ENCODE results near the gene PRR23C. TPM values are rescaled to one million over a fixed set of nuclear protein-coding genes. Genes with fewer than 3 reads are reported as not detected.
A peak's percentile ranks its signal among the peaks of the same experiment; 100 is the strongest.
"Not testable (repeated sequence)": the region's sequence is repeated elsewhere in the genome, so short reads cannot be mapped to it uniquely, and the experiment has no call there.

Gene PRR23C
- polyA plus RNA-seq (ENCODE audit: insufficient read length in 4 of 4), result under 1 TPM in 1 of 4 donors, not detected in 3; 0.12 TPM

DNA sequence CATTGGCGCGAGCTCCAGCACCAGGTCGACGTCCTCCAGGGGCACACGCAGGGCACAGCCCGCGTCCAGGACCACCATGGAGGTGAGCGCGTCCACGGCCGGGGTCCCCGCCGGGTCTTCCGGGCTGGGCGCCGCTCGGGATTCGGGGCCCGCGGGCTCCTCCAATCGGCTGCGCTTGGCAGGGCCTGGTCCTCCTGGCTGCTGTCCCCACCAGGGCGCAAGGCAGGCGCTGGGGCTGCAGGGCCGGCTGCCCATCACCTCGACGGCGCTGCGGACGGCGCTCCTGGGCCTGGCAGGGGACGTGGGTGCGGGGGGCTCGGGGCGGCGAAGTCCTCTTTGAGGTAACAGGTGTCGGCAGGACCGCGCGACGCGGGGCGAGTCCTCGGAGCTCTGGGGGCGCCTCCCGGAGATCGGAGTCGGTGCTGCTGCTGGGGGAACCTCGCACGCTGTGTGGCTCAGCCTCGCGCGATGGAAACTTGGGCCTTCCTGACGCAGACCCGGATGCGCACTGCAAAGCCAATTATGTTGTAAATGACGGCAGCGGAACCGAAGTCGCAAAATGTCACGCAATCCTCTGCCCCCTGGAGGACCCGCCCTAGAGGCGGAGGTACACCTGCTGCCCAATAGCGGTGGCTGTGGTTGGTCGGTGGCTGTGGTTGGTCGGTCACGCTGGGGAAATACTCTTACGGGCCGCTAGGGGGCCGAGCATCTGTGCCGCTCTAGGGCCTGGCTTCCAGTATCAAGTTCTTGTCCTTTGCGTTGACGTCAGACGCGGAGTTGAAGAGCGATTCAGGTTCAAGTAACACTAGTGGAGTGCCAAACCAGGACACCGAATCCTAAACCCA, at the start of gene PRR23C:
TSS of gene PRR23C (minus strand) at position 527 of the 845 bp plus-strand sequence. CDS start at position 255, 272 bp downstream.
- no peak for DNase-seq (ENCODE audit: low read depth in 4 of 4, low spot score in 3 of 4)

DNA sequence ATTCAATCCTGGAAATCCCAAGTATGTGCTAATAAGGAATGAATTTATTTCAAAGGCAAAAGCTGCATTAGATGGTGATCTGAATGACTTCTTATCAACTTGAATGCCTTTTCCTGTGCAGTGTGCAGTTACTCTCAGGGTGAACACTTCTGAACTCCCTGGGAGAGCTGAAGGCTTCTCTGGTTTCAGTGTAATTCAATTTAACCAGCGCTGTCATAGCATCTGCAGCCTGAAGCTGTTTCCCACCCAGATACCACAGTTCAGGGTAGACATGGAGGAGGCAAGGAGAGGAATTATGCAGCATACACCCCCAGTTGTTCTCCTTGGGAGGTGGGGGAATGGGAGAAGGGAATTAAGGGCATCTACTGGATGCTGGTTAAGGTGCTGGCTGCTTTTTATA, 49.1 kb upstream of the PRR23C start:
- DNase-seq (ENCODE audit: low read depth in 4 of 4, low spot score in 3 of 4), result peak in 1 of 4 donors; percentile 14

GRCh38 chr3:139088462-139089324, 44.0 kb upstream of the PRR23C start:
- no peak for DNase-seq (ENCODE audit: low read depth in 4 of 4, low spot score in 3 of 4)

- no peak for DNase-seq (ENCODE audit: low read depth in 4 of 4, low spot score in 3 of 4)
Observed at GRCh38 chr3:139087621-139088020, 42.9 kb upstream of the PRR23C start.

GRCh38 chr3:139084176-139084575, 39.5 kb upstream of the PRR23C start:
- DNase-seq (ENCODE audit: low read depth in 4 of 4, low spot score in 3 of 4), result no peak

GRCh38 chr3:139074565-139075115, 29.9 kb upstream of the PRR23C start:
- DNase-seq (ENCODE audit: low read depth in 4 of 4, low spot score in 3 of 4), result no peak

DNA sequence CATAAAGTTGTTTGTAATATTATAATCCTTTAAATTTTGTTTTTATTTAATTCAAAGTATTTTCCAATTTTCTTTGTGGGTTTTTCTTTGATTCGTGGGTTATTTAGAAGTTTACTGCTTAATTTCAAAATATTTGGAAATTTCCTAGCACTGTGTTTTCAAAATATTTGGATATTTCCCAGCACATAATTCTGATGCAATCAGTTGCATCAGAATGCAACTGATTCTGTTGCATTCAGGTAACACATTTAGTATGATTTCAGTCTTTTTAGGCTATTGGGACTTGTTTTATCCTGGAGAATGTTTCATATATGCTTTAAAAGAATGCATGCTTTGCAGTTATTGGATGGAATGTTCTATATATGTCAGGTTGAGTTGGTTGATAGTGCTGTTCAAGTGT, 18.2 kb upstream of the PRR23C start:
- no peak for DNase-seq (ENCODE audit: low read depth in 4 of 4, low spot score in 3 of 4)

DNA sequence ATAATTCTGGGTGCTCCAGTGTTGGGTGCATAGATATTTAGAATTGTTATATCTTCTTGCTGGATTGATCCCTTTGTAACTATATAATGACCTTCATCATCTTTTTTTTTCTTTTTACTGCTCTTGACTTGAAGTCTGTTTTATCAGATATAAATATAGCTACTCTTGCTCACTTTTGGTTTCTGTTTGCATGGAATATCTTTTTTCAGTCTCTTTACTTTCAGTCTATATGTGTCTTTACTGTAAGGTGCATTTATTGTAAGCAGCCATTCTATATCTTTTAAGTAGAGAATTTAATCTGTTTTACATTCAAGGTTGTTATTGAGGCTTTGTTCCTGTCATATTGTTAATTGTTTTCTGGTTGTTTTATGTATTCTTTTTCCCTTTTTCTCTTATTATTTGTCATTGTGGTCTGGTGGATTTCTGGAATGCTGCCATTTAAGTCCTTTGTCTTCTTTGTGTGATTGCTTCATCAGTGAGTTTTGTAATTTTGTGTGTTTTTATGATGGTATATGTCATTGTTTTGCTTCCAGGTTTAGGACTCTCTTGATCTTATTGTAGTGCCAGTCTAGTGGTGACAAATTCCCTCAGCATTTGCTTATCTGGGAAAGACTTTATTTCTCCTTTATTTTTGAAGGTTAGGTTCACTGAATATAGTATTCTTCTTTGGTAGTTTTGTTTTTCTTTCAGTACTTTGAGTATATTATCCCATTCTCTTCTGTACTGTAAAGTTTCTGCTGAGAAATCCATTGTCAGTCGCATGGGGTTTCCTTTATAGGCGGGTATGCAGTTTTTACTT, 8.3 kb upstream of the PRR23C start:
- DNase-seq (ENCODE audit: low read depth in 4 of 4, low spot score in 3 of 4), result no peak

GRCh38 chr3:139043554-139044365, 932 bp downstream of the PRR23C start:
- no peak for DNase-seq (ENCODE audit: low read depth in 4 of 4, low spot score in 3 of 4)

DNA sequence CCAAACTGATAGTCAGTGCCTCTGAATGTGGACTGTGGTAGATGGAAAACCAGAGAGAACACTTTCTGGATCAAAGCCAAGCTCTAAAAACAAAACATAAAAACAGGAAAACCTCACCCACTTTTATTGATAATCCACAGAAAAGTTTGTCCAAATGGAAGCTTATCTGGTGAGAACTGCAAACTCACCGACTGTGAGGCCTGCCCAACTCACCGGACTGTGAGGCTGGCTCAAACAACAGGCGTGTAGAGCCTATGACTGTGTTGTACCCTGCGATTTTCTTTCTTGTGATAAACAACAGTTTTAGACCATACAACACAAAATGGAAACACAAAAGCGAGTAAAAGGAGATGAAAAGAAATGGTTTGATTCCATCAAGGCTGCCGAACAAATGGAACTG, 7.2 kb downstream of the PRR23C start:
- DNase-seq (ENCODE audit: low read depth in 4 of 4, low spot score in 3 of 4), result no peak

GRCh38 chr3:139032326-139033002, 12.2 kb downstream of the PRR23C start:
- no peak for DNase-seq (ENCODE audit: low read depth in 4 of 4, low spot score in 3 of 4)

DNA sequence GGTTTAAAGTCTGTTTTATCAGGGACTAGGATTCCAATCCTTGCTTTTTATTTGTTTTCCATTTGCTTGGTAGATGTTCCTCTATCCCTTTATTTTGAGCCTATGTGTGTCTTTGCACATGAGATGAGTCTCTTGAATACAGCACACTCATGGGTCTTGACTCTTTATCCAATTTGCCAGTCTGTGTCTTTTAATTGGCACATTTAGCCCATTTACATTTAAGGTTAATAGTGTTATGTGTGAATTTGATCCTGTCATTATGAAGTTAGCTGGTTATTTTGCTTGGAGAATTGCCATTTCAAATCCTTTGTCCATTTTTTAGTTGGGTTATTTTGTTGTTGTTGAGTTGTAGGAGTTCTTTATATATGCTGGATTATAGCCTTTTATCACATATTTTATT, 14.1 kb downstream of the PRR23C start:
- DNase-seq (ENCODE audit: low read depth in 4 of 4, low spot score in 3 of 4), result not testable (repeated sequence)

DNA sequence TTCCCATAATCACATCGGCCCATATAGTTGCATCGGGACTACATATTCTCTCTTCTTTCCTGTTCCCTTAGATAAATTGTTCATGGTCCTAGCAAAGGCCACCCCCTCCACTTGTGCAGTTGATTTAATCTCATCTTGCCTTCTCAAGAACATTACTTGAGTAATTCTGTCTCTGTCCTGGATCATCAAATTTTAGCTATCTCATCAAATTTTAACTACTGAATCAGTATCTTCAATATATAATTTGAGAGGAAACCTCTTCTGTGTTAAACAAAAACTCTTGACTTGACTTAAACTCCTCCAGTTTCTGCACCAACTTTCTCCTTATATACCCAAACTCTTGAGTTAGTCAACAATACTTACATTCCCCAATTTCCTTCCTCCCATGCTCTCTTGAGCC, 19.7 kb downstream of the PRR23C start:
- no peak for DNase-seq (ENCODE audit: low read depth in 4 of 4, low spot score in 3 of 4)

DNA sequence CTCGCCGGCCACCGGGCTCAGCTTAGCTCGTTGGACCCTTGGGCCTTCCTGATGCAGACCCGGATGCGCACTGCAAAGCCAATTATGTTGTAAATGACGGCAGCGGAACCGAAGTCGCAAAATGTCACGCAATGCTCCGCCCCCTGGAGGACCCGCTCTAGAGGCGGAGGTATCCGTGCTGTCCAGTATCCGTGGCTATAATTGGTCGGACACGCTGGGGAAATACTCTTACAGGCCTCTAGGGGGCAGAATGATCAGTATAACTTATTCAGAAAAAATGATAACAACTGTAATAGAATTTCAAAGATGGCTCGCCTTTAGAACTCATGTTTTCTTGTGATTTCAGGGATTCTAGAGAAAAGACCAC, 23.8 kb downstream of the PRR23C start, which contains the start of gene PRR23B:
TSS of gene PRR23B (minus strand) at position 59 of the 367 bp plus-strand sequence. CDS start 265 bp downstream, outside the sequence.
- DNase-seq (ENCODE audit: low read depth in 4 of 4, low spot score in 3 of 4), result no peak

DNA sequence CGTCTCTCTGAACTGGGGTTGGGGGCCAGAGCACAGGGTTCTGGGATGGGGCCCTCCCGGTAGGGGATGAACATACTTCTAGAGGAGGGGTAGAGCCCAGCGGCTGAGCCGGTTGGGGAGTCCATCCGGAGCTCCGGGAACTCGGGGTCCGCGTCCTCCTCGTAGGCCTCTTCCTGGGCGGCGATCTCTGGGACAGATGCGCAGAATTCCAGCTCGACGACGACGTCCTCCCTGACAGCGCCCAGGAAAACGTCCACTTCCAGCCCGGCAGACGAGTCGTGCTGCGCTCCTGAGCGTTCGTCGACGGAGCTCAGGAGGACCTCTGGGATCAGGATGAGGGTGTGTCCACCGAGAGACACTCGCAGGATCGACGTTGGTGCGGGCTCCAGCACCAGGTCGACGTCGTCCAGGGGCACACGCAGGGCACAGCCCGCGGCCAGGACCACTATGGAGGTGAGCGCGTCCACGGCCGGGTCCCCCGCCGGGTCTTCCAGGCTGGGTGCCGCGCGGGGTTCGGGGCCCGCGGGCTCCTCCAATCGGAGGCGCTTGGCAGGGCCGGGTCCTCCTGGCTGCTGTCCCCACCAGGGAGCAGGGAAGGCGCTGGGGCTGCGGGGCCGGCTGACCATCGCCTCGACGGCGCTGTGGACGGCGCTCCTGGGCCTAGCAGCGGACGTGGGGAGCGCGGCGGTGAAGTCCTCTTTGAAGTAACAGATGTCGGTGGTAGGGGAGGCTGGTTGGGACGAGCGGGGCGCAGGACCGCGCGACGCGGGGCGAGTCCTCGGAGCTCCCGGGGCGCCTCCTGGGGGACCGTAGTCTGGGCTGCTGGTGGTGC, 24.4 kb downstream of the PRR23C start:
- no peak for DNase-seq (ENCODE audit: low read depth in 4 of 4, low spot score in 3 of 4)

GRCh38 chr3:139016430-139017048, 28.2 kb downstream of the PRR23C start:
- DNase-seq (ENCODE audit: low read depth in 4 of 4, low spot score in 3 of 4), result no peak

- no peak for DNase-seq (ENCODE audit: low read depth in 4 of 4, low spot score in 3 of 4)
Observed at GRCh38 chr3:139006051-139006716, 38.5 kb downstream of the PRR23C start, which contains the start of gene PRR23A. TSS of gene PRR23A (minus strand) at chr3:139006268. CDS start at chr3:139006268, 0 bp downstream.

Data from left renal pelvis (tissue), 4 donors.